Adrenal gland (tissue), 12 donors: ENCODE measurements around the gene DONSON. TPM values are rescaled to one million over a fixed set of nuclear protein-coding genes. Genes with fewer than 3 reads are reported as not detected.

Source experiments
- DNase-seq, 7 donors: peaks; one replicate each; pipeline ENCODE4 v3.0.0-alpha.2; 2019 to 2020
- H3K27ac ChIP-seq, 5 donors: fragments of 200-600 bp; sonication (generic) in 4 of 5; 1 replicate in 3 of 5; 2 replicates in 2 of 5; pipeline versions ENCODE4 v1.5.1 to v1.8.0; 2016 to 2020; ENCODE audit warnings: mild to moderate bottlenecking in 1 of 5
- H3K27me3 ChIP-seq: fragments of 200-600 bp; 2 replicates; pipeline ENCODE4 v1.8.0; 2021
- H3K36me3 ChIP-seq, 2 donors: fragments of 200-600 bp; replicated peaks in 1 of 2; 1 replicate in 1 of 2; 2 replicates in 1 of 2; pipeline versions ENCODE4 v1.5.1 to v1.8.0; 2018 to 2022
- H3K4me1 ChIP-seq, 2 donors: fragments of 200-600 bp; replicated peaks in 1 of 2; 1 replicate in 1 of 2; 2 replicates in 1 of 2; pipeline versions ENCODE4 v1.5.1 to v1.8.0; 2018 to 2021
- H3K4me3 ChIP-seq, 4 donors: fragments of 200-600 bp; sonication (generic) in 3 of 4; one replicate each; pipeline ENCODE4 v1.5.1; 2016 to 2018
- H3K9me3 ChIP-seq, 3 donors: fragments of 200-600 bp; sonication (generic) in 1 of 3; replicated peaks in 1 of 3; 1 replicate in 2 of 3; 2 replicates in 1 of 3; pipeline versions ENCODE4 v1.5.1 to v1.8.0; 2016 to 2021
- POLR2A ChIP-seq, 2 donors: fragments of 450-650 bp; IDR thresholded peaks; one replicate each; pipeline ENCODE4 v1.6.1; 2017; ENCODE audit warnings: antibody characterized with exemption in 2 of 2, mild to moderate bottlenecking in 2 of 2, moderate library complexity in 1 of 2
- WGBS, 4 donors: extraction: QIAGEN DNeasy Blood & Tissue Kit in 2 of 4; methylation state at CpG; one replicate each; pipeline versions ENCODE4 v1.1.5 to v1.1.7; 2013 to 2017; 5-methylcytosine and 5-hydroxymethylcytosine counted together
- intact Hi-C, 2 donors: fragments of 100-400 bp; cut with DNase I; formaldehyde crosslinking; loops; one replicate each; pipeline versions ENCODE4 v1.14.1 to v1.15.0; 2022 to 2023
- polyA plus RNA-seq, 3 donors: library from polyadenylated mRNA; stranded (reverse); fragments of 200-250 nt in 2 of 3; fragments of 350-450 nt in 1 of 3; fragmentation: Illumina TruSeq in 1 of 3; extraction: RNeasy Lipid Tissue Mini Kit (QIAGEN cat#74804) in 1 of 3; gene quantifications; one replicate each; pipeline ENCODE4 v1.2.3, GENCODE V29; 2013 to 2014
- total RNA-seq, 9 donors: library from RNA; depleted of rRNA in 4 of 9; stranded (reverse); fragments of >200 nt in 4 of 9; fragments of 120-200 nt in 1 of 9; fragmentation: NEBNext Ultra II Directional in 1 of 9; extraction: Animal tissue kit (Norgen Biotek cat#: 25700) in 1 of 9; gene quantifications; one replicate each; pipeline versions ENCODE4 v1.1.0 to v1.2.4, GENCODE V29; 2013 to 2023
- TF ChIP-seq, protein P1 (sequence below), 6 experiments: fragments of 450-650 bp in 4 of 6; fragments of 200-600 bp in 2 of 6; sonication (generic) in 1 of 6; IDR thresholded peaks; 1 replicate in 5 of 6; 2 replicates in 1 of 6; pipeline versions ENCODE4 v1.5.1 to v1.8.0; 2016 to 2021; ENCODE audit warnings: antibody characterized with exemption in 6 of 6, mild to moderate bottlenecking in 2 of 6, moderate library complexity in 1 of 6
- donor health status: healthy with polysubstance abuse.
- donor health status: Bipolar disorder and iron deficiency.
- donor health status: DM: yes; HTN: yes; CAD: no.
- donor health status: DM: no; HTN: no; CAD: no.
- donor health status: DM: no; HTN: no; CAD: no.
- donor health status: DM: yes; HTN: yes; CAD: no.

DONSON gene
- total and polyA plus RNA-seq, 12 donors: 3.3 to 34.3 (median 5.8) TPM

DNA sequence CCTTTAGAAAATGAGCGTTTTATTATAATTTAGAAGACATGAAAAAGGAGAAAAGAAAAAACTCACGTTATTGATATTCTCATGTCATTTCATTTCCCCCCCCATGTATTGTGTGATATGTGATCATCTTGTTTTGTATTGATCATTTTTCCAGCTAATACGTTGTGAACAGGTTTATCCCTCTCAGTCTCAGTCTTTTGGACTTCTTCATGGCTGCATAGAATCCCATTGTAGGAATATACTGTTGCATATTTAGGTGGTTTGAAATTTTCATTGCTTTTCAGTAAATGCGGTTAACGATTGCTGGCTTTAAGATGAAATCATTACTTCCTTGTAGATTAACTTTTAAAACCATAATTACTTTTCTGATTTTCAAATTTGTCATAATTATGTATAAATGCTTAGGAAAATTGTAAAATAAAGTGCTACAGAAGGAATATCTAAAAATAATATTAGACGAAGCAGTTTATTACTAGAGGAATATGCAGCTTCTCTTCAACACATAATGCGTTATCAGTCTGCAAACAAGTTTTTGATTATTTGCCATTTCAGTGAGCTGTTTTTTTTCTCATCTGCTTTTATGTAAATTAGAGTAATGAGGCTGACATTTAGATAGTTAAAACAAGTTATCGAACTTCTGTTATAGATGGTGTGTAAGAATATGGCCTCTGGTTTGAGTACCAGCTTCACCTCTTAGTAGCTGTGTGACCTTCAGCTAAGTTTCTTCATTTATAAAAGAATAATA, 43.9 kb downstream of the DONSON start:
- TF ChIP-seq, protein P1, sequence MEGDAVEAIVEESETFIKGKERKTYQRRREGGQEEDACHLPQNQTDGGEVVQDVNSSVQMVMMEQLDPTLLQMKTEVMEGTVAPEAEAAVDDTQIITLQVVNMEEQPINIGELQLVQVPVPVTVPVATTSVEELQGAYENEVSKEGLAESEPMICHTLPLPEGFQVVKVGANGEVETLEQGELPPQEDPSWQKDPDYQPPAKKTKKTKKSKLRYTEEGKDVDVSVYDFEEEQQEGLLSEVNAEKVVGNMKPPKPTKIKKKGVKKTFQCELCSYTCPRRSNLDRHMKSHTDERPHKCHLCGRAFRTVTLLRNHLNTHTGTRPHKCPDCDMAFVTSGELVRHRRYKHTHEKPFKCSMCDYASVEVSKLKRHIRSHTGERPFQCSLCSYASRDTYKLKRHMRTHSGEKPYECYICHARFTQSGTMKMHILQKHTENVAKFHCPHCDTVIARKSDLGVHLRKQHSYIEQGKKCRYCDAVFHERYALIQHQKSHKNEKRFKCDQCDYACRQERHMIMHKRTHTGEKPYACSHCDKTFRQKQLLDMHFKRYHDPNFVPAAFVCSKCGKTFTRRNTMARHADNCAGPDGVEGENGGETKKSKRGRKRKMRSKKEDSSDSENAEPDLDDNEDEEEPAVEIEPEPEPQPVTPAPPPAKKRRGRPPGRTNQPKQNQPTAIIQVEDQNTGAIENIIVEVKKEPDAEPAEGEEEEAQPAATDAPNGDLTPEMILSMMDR (IDR thresholded peaks at IDR 0.05): no peak
- no peak for TF ChIP-seq POLR2A (IDR thresholded peaks at IDR 0.05)
- no peak for DNase-seq
- WGBS, 4 donors: 6 to 8% (median 8%) methylated on average over 8 of the region's 8 CpGs
- intact Hi-C loops: no loop called here
- Histone ChIP-seq H3K36me3 (peaks cover 0 to 33% of the 10 kb centered on the region in 2 donors), H3K27me3 (no peaks in the 10 kb centered on the region), H3K4me1 (peaks cover 35 to 47% of the 10 kb centered on the region in 2 donors), H3K4me3 (peak overlapping the region in 3 of 4 donors; percentile 56 to 87 (median 69)), H3K9me3 (no peaks in the 10 kb centered on the region), H3K27ac (peak overlapping the region in 1 of 5 donors; percentile 15)

DNA sequence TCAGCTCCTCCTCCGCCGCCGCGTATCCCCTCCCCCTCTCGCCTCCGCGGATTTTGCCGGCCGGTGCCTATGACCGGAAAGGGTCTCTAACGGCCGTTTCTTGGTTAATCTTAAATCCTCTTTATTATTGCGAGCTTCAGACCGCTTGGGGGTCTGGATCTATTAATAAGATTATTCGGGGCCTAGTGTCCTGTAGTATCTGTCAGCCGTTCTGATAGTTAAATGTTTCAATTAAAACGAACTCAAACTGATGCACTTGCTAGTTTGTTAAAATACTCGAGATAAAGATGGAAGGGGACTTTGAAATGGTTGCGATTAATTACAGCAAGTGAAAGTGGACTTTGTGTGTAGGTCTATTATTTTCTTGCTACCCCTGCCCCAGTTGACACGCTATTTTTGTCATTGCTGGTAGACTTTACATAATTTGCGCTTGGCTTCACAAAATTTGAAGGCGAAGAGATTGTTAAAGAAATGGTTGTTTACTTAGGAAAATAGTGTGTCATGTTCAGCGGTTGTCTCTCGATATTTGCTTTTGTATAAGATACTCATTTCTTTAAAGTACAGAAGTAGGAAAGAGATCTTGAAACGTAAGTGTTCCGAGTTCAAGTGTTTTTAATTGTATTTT, 44.9 kb downstream of the DONSON start:
- intact Hi-C loops: no loop called here
- DNase-seq: peak; percentile 64 to 80 (median 75)
- H3K27ac ChIP-seq: peak overlapping the region; percentile 97 to 100 (median 99)
- no peaks in the 10 kb centered on the region for H3K27me3 ChIP-seq
- H3K9me3 ChIP-seq: no peaks in the 10 kb centered on the region
- peaks cover 0 to 24% of the 10 kb centered on the region in 2 donors for H3K36me3 ChIP-seq
- 0% methylated on average over 21 to 26 of the region's 26 CpGs for WGBS, 4 donors
- H3K4me3 ChIP-seq: peak overlapping the region; percentile 19 to 87 (median 62)
- TF ChIP-seq, protein P1 (IDR thresholded peaks at IDR 0.05): no peak
- no peak for TF ChIP-seq POLR2A (IDR thresholded peaks at IDR 0.05)
- peaks cover 35 to 47% of the 10 kb centered on the region in 2 donors for H3K4me1 ChIP-seq

DNA sequence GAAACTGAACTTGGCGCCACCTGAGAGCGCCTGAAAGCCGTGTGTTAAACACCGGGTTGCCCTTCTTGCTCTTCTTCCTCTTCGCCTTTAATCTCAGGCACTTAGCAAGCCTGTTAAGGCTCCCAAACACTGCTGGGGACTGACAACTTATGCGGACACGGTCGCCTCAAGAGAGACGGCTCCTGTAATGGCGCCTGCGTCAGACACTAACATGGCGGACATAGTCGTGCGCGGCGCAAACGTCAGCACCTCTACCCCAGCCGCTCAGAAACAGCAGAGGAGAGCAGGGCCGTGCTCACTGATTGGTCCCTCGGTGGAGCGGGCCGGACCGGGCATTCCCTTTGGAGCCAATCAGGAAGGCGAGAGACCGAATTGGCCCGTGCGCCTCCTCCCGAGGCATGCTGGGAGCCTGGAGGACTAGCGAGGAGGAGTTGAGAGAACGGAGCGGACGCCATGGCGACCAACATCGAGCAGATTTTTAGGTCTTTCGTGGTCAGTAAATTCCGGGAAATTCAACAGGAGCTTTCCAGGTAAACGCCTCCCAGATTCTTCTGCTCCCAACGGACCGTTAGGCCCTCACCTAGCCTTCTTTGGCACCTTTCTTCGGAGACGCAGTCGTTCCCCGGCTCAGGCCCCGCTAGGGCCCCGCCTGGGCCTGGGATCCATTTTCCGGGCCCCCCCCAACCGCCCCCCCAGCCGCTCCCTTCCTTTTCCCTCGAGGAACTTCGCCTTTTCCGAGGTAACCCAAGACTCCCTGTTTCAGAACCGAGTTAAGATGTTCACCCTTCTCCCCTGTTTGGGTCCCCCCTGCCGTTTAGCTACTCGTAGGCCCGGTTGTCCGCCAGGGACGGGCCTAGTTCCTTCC, 45.6 kb downstream of the DONSON start, which contains the start of gene SON:
TSS of gene SON (plus strand) at position 399 of the 865 bp plus-strand sequence. CDS start at position 454, 55 bp downstream.
- WGBS, 4 donors: 0% methylated on average over 37 to 56 of the region's 57 CpGs
- H3K36me3 ChIP-seq: peaks cover 0 to 21% of the 10 kb centered on the region in 2 donors
- intact Hi-C loops: no loop called here

More for the DNA sequence above, 45.6 kb downstream of the DONSON start, which contains the start of gene SON:
- H3K27ac ChIP-seq: peak within 1 kb of the TSS; percentile 97 to 100 (median 99)
- peak within 1 kb of the TSS; percentile 19 to 87 (median 62) for H3K4me3 ChIP-seq
- peaks cover 31 to 40% of the 10 kb centered on the region in 2 donors for H3K4me1 ChIP-seq
- H3K27me3 ChIP-seq: no peaks in the 10 kb centered on the region
- no peaks in the 10 kb centered on the region for H3K9me3 ChIP-seq
- TF ChIP-seq, protein P1 (IDR thresholded peaks at IDR 0.05): no peak
- TF ChIP-seq POLR2A (IDR thresholded peaks at IDR 0.05): peak; percentile 94 to 97
- peak; percentile 98 to 100 (median 99) for DNase-seq
